PC-9 (cell line): ENCODE data around the gene NADK2. TPM values are rescaled to one million over a fixed set of nuclear protein-coding genes. Genes with fewer than 3 reads are reported as not detected.

ENCODE experiments used
- BruUV-seq: library from RNA; stranded (reverse); fragments of 400-500 nt; replicated peaks from 2 replicates; lab custom pipeline; 2021; lab: Mats Ljungman, UMichigan
- CTCF ChIA-PET: fragments of 300-600 bp; sonication (Branson Sonifier 250); formaldehyde crosslinking; loops from one replicate; lab custom pipeline; 2022; ENCODE audit warnings: antibody characterized with exemption; lab: Charles Lee
- POLR2A ChIA-PET: fragments of 300-600 bp; sonication (Branson Sonifier 250); formaldehyde crosslinking; loops from one replicate; lab custom pipeline; 2022; ENCODE audit warnings: antibody characterized with exemption; ENCODE audit not compliant: unreplicated experiment; lab: Charles Lee
- DNase-seq, 2 experiments: peaks; one replicate each; pipeline versions ENCODE4 v3.0.0 to v3.0.0-alpha.2; 2015 to 2022; ENCODE audit warnings: mixed read lengths in 1 of 2
- H2AFZ ChIP-seq: fragments of 200-600 bp; sonication (generic); 2 replicates; pipeline ENCODE4 v1.8.1; 2017; ENCODE audit warnings: antibody characterized with exemption
- H3F3A ChIP-seq: fragments of 200-600 bp; sonication (generic); 2 replicates; pipeline ENCODE4 v1.8.1; 2017; ENCODE audit warnings: antibody characterized with exemption, mild to moderate bottlenecking, low read depth; ENCODE audit not compliant: insufficient read depth
- H3K27ac ChIP-seq: fragments of 200-600 bp; sonication (generic); 2 replicates; pipeline ENCODE4 v1.6.1; 2016; ENCODE audit warnings: mixed run types
- H3K27me3 ChIP-seq: fragments of 200-600 bp; sonication (generic); 2 replicates; pipeline ENCODE4 v1.6.1; 2016; ENCODE audit warnings: low read depth, mixed run types; ENCODE audit not compliant: insufficient read depth
- H3K36me3 ChIP-seq: fragments of 200-600 bp; sonication (generic); 2 replicates; pipeline ENCODE4 v1.6.1; 2016; ENCODE audit warnings: low read depth, mixed run types
- H3K4me1 ChIP-seq: fragments of 200-600 bp; sonication (generic); replicated peaks from 2 replicates; pipeline ENCODE4 v1.6.1; 2016; ENCODE audit warnings: mixed run types; ENCODE audit not compliant: insufficient read depth
- H3K4me2 ChIP-seq: fragments of 200-600 bp; sonication (generic); 2 replicates; pipeline ENCODE4 v1.6.1; 2017; ENCODE audit warnings: mixed run types
- H3K4me3 ChIP-seq: fragments of 200-600 bp; sonication (generic); 2 replicates; pipeline ENCODE4 v1.6.1; 2016; ENCODE audit warnings: mixed run types
- H3K79me2 ChIP-seq: fragments of 200-600 bp; sonication (generic); 2 replicates; pipeline ENCODE4 v1.6.1; 2017; ENCODE audit warnings: low read depth, mixed run types
- H3K9me2 ChIP-seq: fragments of 200-600 bp; sonication (generic); 2 replicates; pipeline ENCODE4 v1.8.1; 2017; ENCODE audit warnings: mild to moderate bottlenecking; ENCODE audit not compliant: insufficient read depth
- H3K9me3 ChIP-seq: fragments of 200-600 bp; sonication (generic); 2 replicates; pipeline ENCODE4 v1.8.1; 2016; ENCODE audit warnings: low read depth; ENCODE audit not compliant: insufficient read depth
- H4K20me1 ChIP-seq: fragments of 200-600 bp; sonication (generic); 2 replicates; pipeline ENCODE4 v1.8.1; 2017; ENCODE audit not compliant: insufficient read depth
- CTCF ChIP-seq: fragments of 200-600 bp; sonication (generic); conservative IDR thresholded peaks from 2 replicates; pipeline ENCODE4 v1.6.1; 2017; ENCODE audit warnings: mixed run types, antibody characterized with exemption, mild to moderate bottlenecking, moderate library complexity
- EZH2 ChIP-seq: fragments of 200-600 bp; sonication (generic); IDR thresholded peaks from 2 replicates; pipeline ENCODE4 v1.8.0; 2017; ENCODE audit warnings: antibody characterized with exemption, low read depth
- intact Hi-C: fragments of 100-400 bp; cut with micrococcal nuclease; formaldehyde crosslinking; loops from one replicate; pipeline ENCODE4 v1.10.0; 2022; ENCODE audit not compliant: unreplicated experiment
- total RNA-seq: library from RNA; stranded (reverse); gene quantifications from 2 replicates; pipeline ENCODE4 v1.2.3, GENCODE V29; 2021

Gene NADK2
- total RNA-seq, 1 experiment from 2014 or later: 43.7 TPM

DNA sequence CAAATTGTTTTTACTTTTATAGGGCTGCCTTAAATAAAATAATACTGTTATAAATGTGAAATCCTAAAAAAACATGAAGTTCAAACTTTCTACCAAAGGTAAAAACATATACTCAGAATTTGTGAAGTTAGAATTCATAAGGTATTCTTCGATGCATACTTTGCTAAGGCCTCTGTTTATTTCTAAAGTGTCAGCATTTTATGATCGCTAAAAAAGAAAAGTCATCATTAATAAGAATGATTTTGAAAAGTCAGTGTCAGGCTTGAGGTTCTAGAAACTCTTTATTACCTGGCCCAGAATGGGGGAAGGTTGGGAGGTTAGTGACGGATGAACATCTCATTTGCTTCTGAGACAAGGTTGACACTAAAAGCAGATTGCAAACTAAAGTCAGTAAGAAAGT is 26.2 kb upstream of the NADK2 start:
- CTCF ChIA-PET: no interaction called here
- Histone ChIP-seq H3K27ac (no peak overlapping the region), H3K9me2 (no peaks in the 10 kb centered on the region), H3K4me2 (no peak overlapping the region), H3K4me1 (no peaks in the 10 kb centered on the region), H3K36me3 (no peaks in the 10 kb centered on the region), H3F3A (no peaks in the 10 kb centered on the region), H3K4me3 (no peak overlapping the region), H3K27me3 (no peaks in the 10 kb centered on the region), H3K79me2 (no peaks in the 10 kb centered on the region), H2AFZ (no peak overlapping the region), H4K20me1 (no peaks in the 10 kb centered on the region), H3K9me3 (no peaks in the 10 kb centered on the region)
- DNase-seq: no peak
- TF ChIP-seq EZH2: no peak
- no peak for TF ChIP-seq CTCF
- POLR2A ChIA-PET: no interaction called here
- no TSS peak for BruUV-seq
- intact Hi-C loops: loop anchor here (5.0 kb wide), 1 partner anchor 129 kb away; no protein-coding TSS in a partner anchor

- H4K20me1 ChIP-seq: no peaks in the 10 kb centered on the region
- no peak for TF ChIP-seq CTCF
- TF ChIP-seq EZH2: no peak
- no peak overlapping the region for H3K4me2 ChIP-seq
- ChIA-PET CTCF (interaction anchor here (0.6 kb wide), 2 partner anchors 38 to 59 kb away, joined by 3 to 4 read pairs; no protein-coding TSS in a partner anchor), POLR2A (no interaction called here)
- H3K27me3 ChIP-seq: no peaks in the 10 kb centered on the region
- no peak overlapping the region for H3K27ac ChIP-seq
- H3K36me3 ChIP-seq: no peaks in the 10 kb centered on the region
- intact Hi-C loops: no loop called here
- H3F3A ChIP-seq: no peaks in the 10 kb centered on the region
- no peaks in the 10 kb centered on the region for H3K9me2 ChIP-seq
- no peaks in the 10 kb centered on the region for H3K79me2 ChIP-seq
- H2AFZ ChIP-seq: no peak overlapping the region
- no TSS peak for BruUV-seq
- no peaks in the 10 kb centered on the region for H3K9me3 ChIP-seq
- DNase-seq: no peak
- no peaks in the 10 kb centered on the region for H3K4me1 ChIP-seq
- H3K4me3 ChIP-seq: no peak overlapping the region
These were observed 22.6 kb upstream of the NADK2 start for GRCh38 chr5:36264202-36264760.

DNA sequence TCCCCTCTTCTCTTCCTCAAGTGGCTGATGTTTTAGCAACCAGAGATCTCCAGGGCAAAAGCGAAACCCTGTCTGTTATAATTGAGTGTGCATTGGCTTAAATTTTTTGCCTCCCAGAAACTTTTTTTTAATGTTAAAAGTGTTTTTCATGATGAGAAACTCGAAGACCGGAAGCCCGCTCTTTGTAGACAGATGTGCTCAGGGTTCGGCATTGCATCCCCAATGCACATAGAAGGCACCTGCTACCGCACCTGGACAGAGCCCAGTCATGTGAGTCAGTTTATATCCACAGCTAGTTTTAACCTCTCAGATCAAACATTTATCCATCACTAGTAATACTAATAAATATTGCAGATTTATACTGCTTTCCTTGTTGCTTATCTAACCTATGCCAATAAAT is 19.5 kb upstream of the NADK2 start:
- H3K27me3 ChIP-seq: no peaks in the 10 kb centered on the region
- no peaks in the 10 kb centered on the region for H3K9me3 ChIP-seq
- intact Hi-C loops: no loop called here
- no peaks in the 10 kb centered on the region for H4K20me1 ChIP-seq
- BruUV-seq: no TSS peak
- no peaks in the 10 kb centered on the region for H3F3A ChIP-seq
- TF ChIP-seq CTCF (no peak), EZH2 (no peak)
- no peak overlapping the region for H3K4me3 ChIP-seq
- no peaks in the 10 kb centered on the region for H3K4me1 ChIP-seq
- H3K27ac ChIP-seq: no peak overlapping the region
- H3K4me2 ChIP-seq: no peak overlapping the region
- H3K36me3 ChIP-seq: no peaks in the 10 kb centered on the region
- no peaks in the 10 kb centered on the region for H3K9me2 ChIP-seq
- ChIA-PET CTCF (no interaction called here), POLR2A (no interaction called here)
- no peak for DNase-seq
- H3K79me2 ChIP-seq: no peaks in the 10 kb centered on the region
- no peak overlapping the region for H2AFZ ChIP-seq
